Transverse colon (tissue), 4 donors: ENCODE measurements around the gene RNF19B.

Source experiments
- POLR2A ChIP-seq: fragments of 450-650 bp; IDR thresholded peaks from one replicate; pipeline ENCODE4 v1.6.1; 2016; ENCODE audit warnings: antibody characterized with exemption, mild to moderate bottlenecking, moderate library complexity
- POLR2AphosphoS5 ChIP-seq, 3 donors: sonication (generic); formaldehyde crosslinking; IDR thresholded peaks; one replicate each; pipeline ENCODE4 v1.6.1; 2016; ENCODE audit warnings: antibody characterized with exemption in 3 of 3
- TF ChIP-seq, protein P1 (sequence below), 5 experiments: fragments of 200-600 bp in 3 of 5; fragments of 450-650 bp in 2 of 5; sonication (generic) in 3 of 5; IDR thresholded peaks; 1 replicate in 2 of 5; 2 replicates in 3 of 5; pipeline ENCODE4 v1.5.1; 2016 to 2017; ENCODE audit warnings: antibody characterized with exemption in 5 of 5, inconsistent platforms in 3 of 5, mild to moderate bottlenecking in 2 of 5, moderate library complexity in 1 of 5

DNA sequence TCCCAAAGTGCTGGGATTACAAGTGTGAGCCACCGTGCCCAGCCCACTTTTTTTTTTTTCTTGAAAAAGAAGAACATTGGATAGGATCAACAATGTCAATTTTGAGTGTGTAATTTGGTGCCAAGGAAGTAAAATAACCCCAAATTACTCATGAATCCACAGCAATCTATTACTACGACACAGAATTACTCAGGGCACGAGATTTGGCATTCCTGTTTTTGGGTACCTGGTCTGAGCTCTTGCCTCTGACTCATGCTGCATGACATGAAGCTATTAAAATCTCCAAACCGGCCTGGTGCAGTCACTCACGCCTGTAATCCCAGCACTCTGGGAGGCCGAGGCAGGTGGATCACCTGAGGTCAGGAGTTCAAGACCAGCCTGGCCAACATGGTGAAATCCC is 10.4 kb downstream of the RNF19B start:
- TF ChIP-seq, protein P1, sequence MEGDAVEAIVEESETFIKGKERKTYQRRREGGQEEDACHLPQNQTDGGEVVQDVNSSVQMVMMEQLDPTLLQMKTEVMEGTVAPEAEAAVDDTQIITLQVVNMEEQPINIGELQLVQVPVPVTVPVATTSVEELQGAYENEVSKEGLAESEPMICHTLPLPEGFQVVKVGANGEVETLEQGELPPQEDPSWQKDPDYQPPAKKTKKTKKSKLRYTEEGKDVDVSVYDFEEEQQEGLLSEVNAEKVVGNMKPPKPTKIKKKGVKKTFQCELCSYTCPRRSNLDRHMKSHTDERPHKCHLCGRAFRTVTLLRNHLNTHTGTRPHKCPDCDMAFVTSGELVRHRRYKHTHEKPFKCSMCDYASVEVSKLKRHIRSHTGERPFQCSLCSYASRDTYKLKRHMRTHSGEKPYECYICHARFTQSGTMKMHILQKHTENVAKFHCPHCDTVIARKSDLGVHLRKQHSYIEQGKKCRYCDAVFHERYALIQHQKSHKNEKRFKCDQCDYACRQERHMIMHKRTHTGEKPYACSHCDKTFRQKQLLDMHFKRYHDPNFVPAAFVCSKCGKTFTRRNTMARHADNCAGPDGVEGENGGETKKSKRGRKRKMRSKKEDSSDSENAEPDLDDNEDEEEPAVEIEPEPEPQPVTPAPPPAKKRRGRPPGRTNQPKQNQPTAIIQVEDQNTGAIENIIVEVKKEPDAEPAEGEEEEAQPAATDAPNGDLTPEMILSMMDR (IDR thresholded peaks at IDR 0.05): no peak
- TF ChIP-seq POLR2A (no peak), POLR2AphosphoS5 (IDR thresholded peaks at IDR 0.05) (no peak)
